K562 (cell line): ENCODE data around the gene MCM9. TPM values are rescaled to one million over a fixed set of nuclear protein-coding genes. Genes with fewer than 3 reads are reported as not detected.

Source experiments
- ATAC-seq: fragments of 200-7000 bp; cut with Tn5 transposase; 3 replicates; pipeline ENCODE4 v1.9.1; 2020; ENCODE audit warnings: moderate library complexity
- BruUV-seq: library from RNA; stranded (reverse); fragments of 400-500 nt; replicated peaks from 2 replicates; lab custom pipeline; 2021; lab: Mats Ljungman, UMichigan
- CTCF ChIA-PET: fragments of 300-600 bp; formaldehyde crosslinking; extraction: SDS; loops from one replicate; lab custom pipeline; 2021; ENCODE audit warnings: low intra/inter-chr PET ratio; lab: Yijun Ruan, JAX
- POLR2A ChIA-PET: fragments of 300-600, 350-650 bp; sonication (Branson Sonifier 250); formaldehyde crosslinking; extraction: SDS; loops from one replicate; lab custom pipeline; 2021; ENCODE audit warnings: antibody characterized with exemption, inconsistent platforms; lab: Yijun Ruan, JAX
- DNase-seq, 4 experiments: peaks; one replicate each; pipeline versions ENCODE4 v3.0.0 to v3.0.0-alpha.2; 2011 to 2018; ENCODE audit warnings: low spot score in 3 of 4, mixed read lengths in 3 of 4; ENCODE audit errors: extremely low read depth in 1 of 4
- FAIRE-seq: peaks from 2 replicates; lab custom pipeline; 2011; peaks lifted over from hg19 to GRCh38; lab: Jason Lieb, UNC
- H2AFZ ChIP-seq: 2 replicates; pipeline ENCODE4 v1.6.0; 2011; ENCODE audit warnings: low read depth, low read length, control low read depth, inconsistent platforms
- H3K27ac ChIP-seq: fragments of 200-600 bp; 3 replicates; pipeline ENCODE4 v1.8.0; 2011; ENCODE audit warnings: low read depth, mild to moderate bottlenecking, control low read depth, inconsistent platforms, low read length, moderate library complexity, mixed read lengths; ENCODE audit errors: extremely low read depth
- H3K27me3 ChIP-seq, 2 experiments: fragments of 300-600 bp in 1 of 2; 2 replicates in 1 of 2; 3 replicates in 1 of 2; pipeline versions ENCODE4 v1.6.0 to v1.8.0; 2011; ENCODE audit warnings: inconsistent platforms in 2 of 2, low read length in 2 of 2, mild to moderate bottlenecking in 1 of 2, mixed read lengths in 1 of 2, moderate library complexity in 1 of 2; ENCODE audit not compliant: control insufficient read depth in 2 of 2, insufficient read depth in 2 of 2
- H3K36me3 ChIP-seq: fragments of 300-600 bp; 3 replicates; pipeline ENCODE4 v1.8.0; 2011; ENCODE audit warnings: mild to moderate bottlenecking, low read length, inconsistent platforms; ENCODE audit not compliant: control insufficient read depth, insufficient read depth
- H3K4me1 ChIP-seq, 2 experiments: fragments of 200-600 bp in 1 of 2; replicated peaks in 1 of 2; 2 replicates in 1 of 2; 3 replicates in 1 of 2; pipeline versions ENCODE4 v1.5.1 to v1.8.0; 2011; ENCODE audit warnings: inconsistent platforms in 2 of 2, low read length in 2 of 2, mild to moderate bottlenecking in 1 of 2, mixed read lengths in 1 of 2, moderate library complexity in 1 of 2; ENCODE audit not compliant: control insufficient read depth in 2 of 2, insufficient read depth in 2 of 2
- H3K4me2 ChIP-seq: 2 replicates; pipeline ENCODE4 v1.6.1; 2011; ENCODE audit warnings: low read length, control low read depth, inconsistent platforms, mixed read lengths; ENCODE audit not compliant: insufficient read depth
- H3K4me3 ChIP-seq: fragments of 200-600 bp; sonication (generic), shearing (Covaris generic); 2 replicates; pipeline ENCODE4 v1.5.1; 2016; ENCODE audit warnings: control low read depth, inconsistent platforms
- H3K79me2 ChIP-seq: fragments of 200-600 bp; 3 replicates; pipeline ENCODE4 v1.8.0; 2011; ENCODE audit warnings: low read length, inconsistent platforms; ENCODE audit not compliant: control insufficient read depth, insufficient read depth
- H3K9ac ChIP-seq, 2 experiments: 2 replicates each; pipeline versions ENCODE4 v1.6.0 to v1.6.1; 2011; ENCODE audit warnings: low read depth in 2 of 2, low read length in 2 of 2, control low read depth in 1 of 2, inconsistent platforms in 1 of 2, mild to moderate bottlenecking in 1 of 2, mixed read lengths in 1 of 2; ENCODE audit not compliant: insufficient read depth in 1 of 2
- H3K9me1 ChIP-seq: one replicate; pipeline ENCODE4 v1.6.0; 2011; ENCODE audit warnings: inconsistent platforms, mild to moderate bottlenecking, low read length, moderate library complexity; ENCODE audit not compliant: control insufficient read depth, insufficient read depth
- H3K9me3 ChIP-seq: replicated peaks from 2 replicates; pipeline ENCODE4 v1.5.1; 2011; ENCODE audit warnings: low read depth, low read length, inconsistent platforms; ENCODE audit not compliant: control insufficient read depth, insufficient read depth
- H4K20me1 ChIP-seq: replicated peaks from 2 replicates; pipeline ENCODE4 v1.6.1; 2011; ENCODE audit warnings: low read length, inconsistent platforms, mixed read lengths; ENCODE audit not compliant: control insufficient read depth, insufficient read depth
- ATF7 ChIP-seq: fragments of 450-650 bp; IDR thresholded peaks from 2 replicates; pipeline ENCODE4 v1.7.1; 2014; ENCODE audit warnings: mild to moderate bottlenecking, moderate library complexity
- BRF1 ChIP-seq: IDR thresholded peaks from 3 replicates; pipeline ENCODE4 v1.6.1; 2011; ENCODE audit warnings: borderline replicate concordance, mild to moderate bottlenecking; ENCODE audit not compliant: insufficient read length; ENCODE audit errors: extremely low read depth
- CEBPG ChIP-seq, 3 experiments: fragments of 200-800 bp in 1 of 3; sonication (Bioruptor generic) in 1 of 3; sonication (generic) in 1 of 3; formaldehyde crosslinking in 1 of 3; IDR thresholded peaks in 2 of 3; conservative IDR thresholded peaks in 1 of 3; 2 replicates each; pipeline versions ENCODE4 v1.6.1 to v1.8.0; 2016 to 2022; ENCODE audit warnings: missing compliant biosample characterization in 2 of 3, missing genetic modification characterization in 2 of 3, mild to moderate bottlenecking in 1 of 3, missing genetic modification reagents in 1 of 3
- E2F6 ChIP-seq, 2 experiments: IDR thresholded peaks; 2 replicates each; pipeline ENCODE4 v1.6.1; 2011; ENCODE audit warnings: borderline replicate concordance in 1 of 2, control low read depth in 1 of 2, low read depth in 1 of 2, low read length in 1 of 2, mild to moderate bottlenecking in 1 of 2, mixed read lengths in 1 of 2, moderate library complexity in 1 of 2; ENCODE audit not compliant: insufficient read depth in 1 of 2, insufficient read length in 1 of 2, poor library complexity in 1 of 2, severe bottlenecking in 1 of 2; ENCODE audit errors: extremely low read depth in 1 of 2
- ETV1 ChIP-seq: fragments of 450-650 bp; conservative IDR thresholded peaks from 2 replicates; pipeline ENCODE4 v1.6.1; 2016; ENCODE audit warnings: missing genetic modification characterization, control low read depth, low read depth, missing compliant biosample characterization
- GABPA ChIP-seq: fragments of 200-800 bp; sonication (Bioruptor generic); conservative IDR thresholded peaks from 2 replicates; pipeline ENCODE4 v1.6.1; 2016; ENCODE audit warnings: low read depth, missing genetic modification characterization, missing compliant biosample characterization
- NR2C2 ChIP-seq, 2 experiments: fragments of 200-800 bp in 1 of 2; sonication (Bioruptor generic) in 1 of 2; sonication (generic) in 1 of 2; formaldehyde crosslinking in 1 of 2; IDR thresholded peaks; 2 replicates each; pipeline versions ENCODE4 v1.6.1 to v1.8.0; 2016 to 2022; ENCODE audit warnings: mild to moderate bottlenecking in 1 of 2, missing compliant biosample characterization in 1 of 2, missing genetic modification characterization in 1 of 2, missing genetic modification reagents in 1 of 2
- RAD21 ChIP-seq, 2 experiments: fragments of 250-450 bp in 1 of 2; fragments of 450-650 bp in 1 of 2; sonication (Bioruptor Pico) in 1 of 2; formaldehyde crosslinking in 1 of 2; IDR thresholded peaks in 1 of 2; conservative IDR thresholded peaks in 1 of 2; 2 replicates each; pipeline versions ENCODE4 v1.4.0 to v1.8.0; 2020 to 2022; ENCODE audit warnings: mild to moderate bottlenecking in 2 of 2, moderate library complexity in 1 of 2
- SMARCC2 ChIP-seq: fragments of 450-650 bp; IDR thresholded peaks from 2 replicates; pipeline ENCODE4 v1.6.1; 2017; ENCODE audit warnings: antibody characterized with exemption, moderate library complexity, mild to moderate bottlenecking, low read depth
- ZBTB11 ChIP-seq, 3 experiments: fragments of 200-800 bp in 1 of 3; fragments of 250-450 bp in 1 of 3; fragments of 450-650 bp in 1 of 3; sonication (Bioruptor Pico) in 1 of 3; sonication (Bioruptor generic) in 1 of 3; formaldehyde crosslinking in 1 of 3; IDR thresholded peaks; 2 replicates each; pipeline versions ENCODE4 v1.6.1 to v1.8.0; 2016 to 2022; ENCODE audit warnings: mild to moderate bottlenecking in 2 of 3, missing genetic modification characterization in 2 of 3, missing compliant biosample characterization in 1 of 3, moderate library complexity in 1 of 3
- ZNF668 ChIP-seq: fragments of 250-450 bp; sonication (Bioruptor Pico); IDR thresholded peaks from 2 replicates; pipeline ENCODE4 v1.8.0; 2022; ENCODE audit warnings: mild to moderate bottlenecking, inconsistent platforms
- WGBS: fragments of 100-300 bp; shearing (Covaris generic); methylation state at CpG from one replicate; pipeline ENCODE4 v1.1.6; 2016; ENCODE audit warnings: low coverage, mixed read lengths; ENCODE audit not compliant: insufficient coverage; ENCODE audit errors: missing lambda C conversion rate; 5-methylcytosine and 5-hydroxymethylcytosine counted together
- in situ Hi-C: fragments of 300-500 bp; cut with MboI; formaldehyde crosslinking; loops from 4 replicates; pipeline ENCODE4 v1.15.0; 2018; ENCODE audit warnings: inconsistent platforms, mixed read lengths
- intact Hi-C: fragments of 100-400 bp; cut with micrococcal nuclease; formaldehyde crosslinking; loops from 2 replicates; pipeline ENCODE4 v1.14.2; 2022
- polyA plus RNA-seq, 8 experiments: library from polyadenylated mRNA; depleted of rRNA in 4 of 8; stranded (reverse) in 5 of 8; unstranded in 3 of 8; fragments of >200 nt; fragmentation: Nextera tagmentation in 2 of 8; fragmentation: Illumina TruSeq in 1 of 8; extraction: Ambion mirVana in 2 of 8; extraction: Trizol in 1 of 8; gene quantifications; 2 replicates each; pipeline versions ENCODE4 v1.2.1 to v1.2.3, GENCODE V29; 2011 to 2014; ENCODE audit warnings: inconsistent platforms in 1 of 8, missing spikeins in 1 of 8
- total RNA-seq, 7 experiments: library from RNA; depleted of rRNA in 6 of 7; stranded (reverse); fragments of >200 nt in 6 of 7; fragmentation: Illumina TruSeq in 2 of 7; extraction: Trizol in 2 of 7; gene quantifications; 2 replicates each; pipeline versions ENCODE4 v1.2.1 to v1.2.3, GENCODE V29; 2011 to 2021; ENCODE audit warnings: low replicate concordance in 1 of 7
- TF ChIP-seq, protein P1 (sequence below): fragments of 250-450 bp; sonication (Bioruptor Pico); IDR thresholded peaks from 2 replicates; pipeline ENCODE4 v1.5.0; 2020; ENCODE audit warnings: mild to moderate bottlenecking

The MCM9 gene
- total and polyA plus RNA-seq, 9 of the 15 experiments (the other 6 are each of a cell fraction or from before 2014, with no cell fraction given), result 4.8 to 16.7 (median 11.6) TPM

GRCh38 chr6:118787724-118788423 is 147.1 kb downstream of the MCM9 start:
- H3K79me2 ChIP-seq, result no peaks in the 10 kb centered on the region
- no peak overlapping the region for H3K9ac ChIP-seq
- no TSS peak for BruUV-seq
- H3K9me3 ChIP-seq, result no peaks in the 10 kb centered on the region
- ChIA-PET POLR2A (interaction anchor here (0.7 kb wide), 1 partner anchor 17 kb away, joined by 3 read pairs; no protein-coding TSS in a partner anchor), CTCF (no interaction called here)
- H3K27ac ChIP-seq, result no peak overlapping the region
- H3K4me3 ChIP-seq, result no peak overlapping the region
- H3K4me2 ChIP-seq, result no peak overlapping the region
- no peaks in the 10 kb centered on the region for H3K27me3 ChIP-seq
- in situ Hi-C loops, result no loop called here
- no peak for DNase-seq
- WGBS, result 12% methylated on average over 6 of the region's 6 CpGs
- H3K9me1 ChIP-seq, result no peaks in the 10 kb centered on the region
- H4K20me1 ChIP-seq, result no peaks in the 10 kb centered on the region
- no peak for FAIRE-seq
- no peaks in the 10 kb centered on the region for H3K36me3 ChIP-seq
- H2AFZ ChIP-seq, result no peak overlapping the region
- peak; percentile 54 for ATAC-seq
- intact Hi-C loops, result no loop called here
- H3K4me1 ChIP-seq, result peaks cover 0 to 4% of the 10 kb centered on the region in 2 experiments; a peak in 1 of 5 replicates
- peak in 2 of 3 experiments; percentile 19 to 49; a peak in 1 of 6 replicates for TF ChIP-seq ZBTB11 (CRISPR knock-in tag; IDR thresholded peaks at IDR 0.05)
- TF ChIP-seq, protein P1, sequence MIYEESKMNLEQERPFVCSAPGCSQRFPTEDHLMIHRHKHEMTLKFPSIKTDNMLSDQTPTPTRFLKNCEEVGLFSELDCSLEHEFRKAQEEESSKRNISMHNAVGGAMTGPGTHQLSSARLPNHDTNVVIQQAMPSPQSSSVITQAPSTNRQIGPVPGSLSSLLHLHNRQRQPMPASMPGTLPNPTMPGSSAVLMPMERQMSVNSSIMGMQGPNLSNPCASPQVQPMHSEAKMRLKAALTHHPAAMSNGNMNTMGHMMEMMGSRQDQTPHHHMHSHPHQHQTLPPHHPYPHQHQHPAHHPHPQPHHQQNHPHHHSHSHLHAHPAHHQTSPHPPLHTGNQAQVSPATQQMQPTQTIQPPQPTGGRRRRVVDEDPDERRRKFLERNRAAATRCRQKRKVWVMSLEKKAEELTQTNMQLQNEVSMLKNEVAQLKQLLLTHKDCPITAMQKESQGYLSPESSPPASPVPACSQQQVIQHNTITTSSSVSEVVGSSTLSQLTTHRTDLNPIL (CRISPR knock-in tag), result no peak
- TF ChIP-seq NR2C2 (CRISPR knock-in tag; IDR thresholded peaks at IDR 0.05), result no peak
- TF ChIP-seq NR2C2 (tag; IDR thresholded peaks at IDR 0.05), result peak; percentile 39; the same call in 1 of the 2 replicates
- TF ChIP-seq GABPA, result peak; percentile 70
- no peak for TF ChIP-seq RAD21 (CRISPR knock-in tag; conservative IDR thresholded peaks at IDR 0.05 in 1 of 2, IDR thresholded peaks at IDR 0.05 in 1 of 2)
- TF ChIP-seq ATF7, result 0 out of 2 replicates have a peak, but pooled peaks have one; percentile 24
- TF ChIP-seq CEBPG (CRISPR knock-in tag; IDR thresholded peaks at IDR 0.05), result no peak
- peak in 1 of 2 experiments; percentile 39; a peak in 1 of 4 replicates for TF ChIP-seq CEBPG (tag; conservative IDR thresholded peaks at IDR 0.05 in 1 of 2, IDR thresholded peaks at IDR 0.05 in 1 of 2)
- no peak for TF ChIP-seq ZNF668
- peak; percentile 54 for TF ChIP-seq ETV1
- no peak for TF ChIP-seq E2F6 (IDR thresholded peaks at IDR 0.05; ENCODE audit: borderline replicate concordance in 1 of 2, extremely low read depth in 1 of 2, insufficient read depth in 1 of 2, insufficient read length in 1 of 2, low read depth in 1 of 2, low read length in 1 of 2, poor library complexity in 1 of 2, severe bottlenecking in 1 of 2)
- TF ChIP-seq BRF1, result no peak
- no peak for TF ChIP-seq SMARCC2
